ENCODE measurements around the gene ATP6AP1.
A peak's percentile ranks its signal among the peaks of the same experiment; 100 is the strongest.

ATP6AP1 gene

DNA sequence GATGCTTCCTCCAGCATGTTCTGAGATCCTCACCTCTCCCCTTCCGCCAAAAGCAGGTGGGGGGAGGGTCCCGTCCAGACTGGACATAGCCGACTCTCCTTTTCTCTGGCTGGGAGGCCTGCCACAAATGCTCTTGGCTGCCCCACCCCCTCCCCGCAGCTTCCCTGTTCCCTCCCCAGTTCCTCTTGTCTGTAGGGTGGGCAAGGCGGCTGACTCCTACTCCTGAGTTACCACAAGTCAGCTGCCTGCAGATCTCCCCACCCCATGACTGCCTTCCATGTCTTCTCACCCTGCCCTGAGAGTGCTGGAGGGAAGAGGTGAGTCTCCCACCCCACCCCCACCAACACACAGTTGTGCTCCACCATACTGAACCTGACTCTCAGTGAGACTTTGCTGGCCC lies 2.9 kb downstream of the ATP6AP1 start:
- DNase-seq, result no peak

DNA sequence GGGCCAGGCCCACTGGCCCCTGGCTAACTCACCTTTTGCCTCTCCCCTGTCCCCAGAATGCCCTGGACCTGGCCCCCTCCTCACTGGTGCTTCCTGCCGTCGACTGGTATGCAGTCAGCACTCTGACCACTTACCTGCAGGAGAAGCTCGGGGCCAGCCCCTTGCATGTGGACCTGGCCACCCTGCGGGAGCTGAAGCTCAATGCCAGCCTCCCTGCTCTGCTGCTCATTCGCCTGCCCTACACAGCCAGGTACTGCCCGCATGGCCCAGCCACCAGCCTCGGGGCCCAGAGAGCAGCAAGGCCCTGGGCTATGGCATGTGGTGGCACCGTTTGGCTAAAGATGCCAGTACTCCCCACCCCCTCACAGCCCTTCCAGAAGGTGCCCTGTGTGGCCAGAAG lies 3.7 kb downstream of the ATP6AP1 start:
- DNase-seq, result no peak

DNA sequence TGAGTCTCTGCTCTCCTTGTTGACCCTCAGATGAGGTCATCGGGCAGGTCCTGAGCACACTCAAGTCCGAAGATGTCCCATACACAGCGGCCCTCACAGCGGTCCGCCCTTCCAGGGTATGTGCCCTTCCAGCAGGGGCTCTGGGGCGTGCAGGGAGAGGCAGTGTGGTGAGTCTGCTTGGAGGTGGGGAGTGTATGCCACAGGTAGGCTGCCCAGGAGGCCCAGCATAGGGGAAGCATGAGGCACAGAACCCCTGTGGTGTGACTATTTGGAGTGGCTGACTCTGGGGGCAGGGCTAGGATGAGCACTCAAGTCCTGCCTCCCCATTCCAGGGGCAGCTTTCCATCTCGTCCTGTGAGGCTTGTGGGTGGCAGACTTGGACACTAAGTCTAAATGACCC lies 5.1 kb downstream of the ATP6AP1 start:
- DNase-seq, result no peak

DNA sequence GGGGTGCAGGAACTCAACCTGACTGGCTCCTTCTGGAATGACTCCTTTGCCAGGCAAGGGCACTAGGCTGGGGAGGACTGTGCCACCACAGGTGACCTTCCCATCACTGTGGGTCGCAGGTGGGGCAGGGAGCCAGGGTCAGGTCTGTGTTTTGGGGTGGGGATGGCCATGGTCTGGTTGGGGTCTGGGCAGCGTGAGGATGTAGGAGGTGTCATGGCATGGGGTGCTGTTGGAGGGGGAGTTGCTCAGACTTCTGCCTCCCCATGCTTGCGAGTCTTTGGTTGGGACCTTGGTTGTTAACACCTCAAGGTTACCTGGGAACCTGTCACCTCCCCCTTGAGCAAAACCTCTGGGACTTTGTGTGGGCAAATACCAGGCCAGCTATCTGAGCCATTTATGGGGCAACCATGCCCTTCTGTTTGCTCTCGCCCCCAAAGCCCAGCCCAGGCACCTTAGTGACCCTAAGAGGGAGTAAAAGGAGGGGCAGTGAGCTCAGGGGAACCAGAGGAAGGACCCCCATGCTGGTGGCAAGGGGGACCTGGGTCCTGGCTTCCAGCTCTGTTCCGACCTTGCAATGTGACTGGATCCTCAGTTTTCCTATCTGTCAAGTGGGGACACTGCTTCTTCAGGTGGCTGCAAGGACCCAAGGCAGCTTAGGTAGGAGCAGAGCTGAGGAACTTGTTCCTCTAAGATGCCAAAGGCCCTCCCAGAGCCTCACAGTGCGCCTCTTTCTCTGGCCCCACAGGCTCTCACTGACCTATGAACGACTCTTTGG lies 6.1 kb downstream of the ATP6AP1 start:
- DNase-seq, result no peak

GRCh38 chrX:154435171-154435733 lies 6.8 kb downstream of the ATP6AP1 start:
- no peak for DNase-seq

- DNase-seq, result no peak
Measured at GRCh38 chrX:154436374-154436982, 8.0 kb downstream of the ATP6AP1 start.

GRCh38 chrX:154436983-154437752 lies 8.7 kb downstream of the ATP6AP1 start, which contains the start of gene GDI1:
Gene GDI1 (plus strand): TSS chrX:154437154. CDS start chrX:154437255, 101 bp downstream.
- DNase-seq, result no peak

DNA sequence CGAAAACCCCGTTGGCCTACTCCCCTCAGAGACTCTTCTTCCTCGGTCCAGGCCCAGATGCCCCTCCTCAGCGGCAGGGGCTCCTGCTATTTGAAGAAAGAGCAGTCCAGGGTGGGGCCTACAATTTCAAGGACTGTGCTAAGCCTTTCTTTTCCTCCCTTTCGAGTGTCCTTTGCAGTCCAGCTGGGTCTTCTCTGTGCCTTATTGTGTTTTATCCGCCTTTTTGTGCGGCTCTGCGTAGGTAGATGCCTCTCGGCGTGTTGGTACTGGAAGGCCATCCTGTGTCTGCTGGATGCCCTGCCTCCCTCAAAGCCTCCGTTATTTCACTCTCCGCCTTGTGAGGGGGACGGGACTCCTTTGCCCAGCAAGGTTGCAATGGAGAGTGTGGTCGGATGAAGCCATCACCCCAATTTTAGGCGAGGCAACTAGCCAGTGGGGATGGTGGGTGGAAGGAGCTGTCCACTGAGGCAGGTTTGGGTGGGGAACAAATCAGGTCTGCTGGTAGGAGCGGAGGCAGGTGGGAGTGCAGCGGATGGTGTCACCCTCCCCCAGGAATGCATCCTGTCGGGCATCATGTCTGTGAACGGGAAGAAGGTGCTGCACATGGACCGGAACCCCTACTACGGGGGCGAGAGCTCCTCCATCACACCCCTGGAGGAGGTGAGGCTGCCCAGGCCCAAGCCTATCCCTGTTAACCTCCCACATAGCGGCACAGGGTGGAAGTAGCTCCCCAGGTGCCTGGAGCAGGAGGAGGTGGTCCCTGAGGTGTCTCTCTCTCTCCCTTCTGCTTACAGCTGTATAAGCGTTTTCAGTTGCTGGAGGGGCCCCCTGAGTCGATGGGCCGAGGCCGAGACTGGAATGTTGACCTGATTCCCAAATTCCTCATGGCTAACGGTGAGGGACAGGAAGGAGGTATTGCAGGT lies 9.8 kb downstream of the ATP6AP1 start:
- no peak for DNase-seq

- no peak for DNase-seq
Measured at GRCh38 chrX:154439841-154440240, 11.4 kb downstream of the ATP6AP1 start.

GRCh38 chrX:154440623-154441357 lies 12.3 kb downstream of the ATP6AP1 start:
- DNase-seq, result no peak

DNA sequence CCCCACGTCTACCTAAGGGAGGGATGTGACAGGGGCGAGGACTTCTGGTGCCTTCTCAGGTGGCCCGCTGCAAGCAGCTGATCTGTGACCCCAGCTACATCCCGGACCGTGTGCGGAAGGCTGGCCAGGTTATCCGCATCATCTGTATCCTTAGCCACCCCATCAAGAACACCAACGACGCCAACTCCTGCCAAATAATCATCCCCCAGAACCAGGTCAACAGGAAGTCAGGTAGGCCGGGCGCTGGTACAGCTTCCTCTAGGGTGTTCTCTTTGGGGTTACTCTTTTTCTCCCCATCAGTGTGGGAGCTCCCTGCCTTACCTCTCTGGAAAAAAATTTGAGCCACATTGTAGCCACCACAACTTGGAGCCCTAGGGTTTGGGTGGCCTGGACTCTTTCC lies 13.1 kb downstream of the ATP6AP1 start:
- no peak for DNase-seq

GRCh38 chrX:154441984-154442707 lies 13.7 kb downstream of the ATP6AP1 start:
- no peak for DNase-seq

DNA sequence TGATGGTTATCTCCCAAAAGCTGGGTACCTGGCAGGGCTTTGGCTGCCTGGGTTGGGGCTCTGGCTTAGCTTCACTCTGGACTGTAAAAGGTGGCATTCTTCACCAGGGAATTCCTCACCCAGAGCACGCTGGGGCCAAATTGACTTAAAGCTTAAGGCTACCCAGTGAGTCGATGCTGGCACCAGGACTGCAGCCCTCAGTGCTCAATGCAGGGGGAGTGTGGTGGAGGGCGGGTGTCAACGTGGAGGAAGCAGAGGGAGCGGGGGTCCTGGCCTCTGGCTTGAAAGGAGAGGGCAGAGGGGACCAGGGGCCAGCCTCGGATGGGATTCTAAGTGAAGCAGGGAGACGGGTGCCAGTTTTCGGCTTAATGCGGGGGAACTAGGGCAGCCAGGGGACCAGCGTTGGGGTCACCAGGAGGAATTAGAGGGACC lies 15.0 kb downstream of the ATP6AP1 start:
- DNase-seq, result no peak

GRCh38 chrX:154443992-154444754 lies 15.7 kb downstream of the ATP6AP1 start, which contains the start of gene FAM50A:
Gene FAM50A (plus strand): TSS chrX:154444141. CDS start chrX:154444236, 95 bp downstream.
- DNase-seq, result peak; percentile 22

DNA sequence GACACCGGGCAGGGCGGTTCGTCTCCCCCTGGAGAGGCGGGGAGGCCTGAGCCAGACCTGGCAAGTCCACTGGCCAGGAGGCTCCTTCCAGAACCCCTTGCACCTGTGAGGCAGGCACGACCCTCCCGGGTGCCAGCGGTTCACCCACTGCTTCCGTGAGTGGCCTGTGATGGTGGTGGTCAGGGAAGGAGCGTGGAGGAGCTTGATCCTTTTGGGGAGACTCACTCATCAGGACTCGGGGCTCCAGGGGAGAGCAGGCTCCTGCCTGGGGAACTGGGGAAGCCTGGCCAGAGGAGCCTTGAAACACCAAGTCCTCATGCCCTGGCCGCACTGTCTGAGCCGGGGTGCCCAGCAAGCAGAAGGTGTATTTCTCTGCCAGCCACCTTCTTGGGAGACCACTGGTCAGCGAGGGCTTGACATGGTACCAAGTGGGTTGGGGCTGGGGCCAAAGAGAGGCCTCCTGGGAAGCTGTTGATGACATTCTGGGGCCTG lies 16.3 kb downstream of the ATP6AP1 start:
- no peak for DNase-seq

DNA sequence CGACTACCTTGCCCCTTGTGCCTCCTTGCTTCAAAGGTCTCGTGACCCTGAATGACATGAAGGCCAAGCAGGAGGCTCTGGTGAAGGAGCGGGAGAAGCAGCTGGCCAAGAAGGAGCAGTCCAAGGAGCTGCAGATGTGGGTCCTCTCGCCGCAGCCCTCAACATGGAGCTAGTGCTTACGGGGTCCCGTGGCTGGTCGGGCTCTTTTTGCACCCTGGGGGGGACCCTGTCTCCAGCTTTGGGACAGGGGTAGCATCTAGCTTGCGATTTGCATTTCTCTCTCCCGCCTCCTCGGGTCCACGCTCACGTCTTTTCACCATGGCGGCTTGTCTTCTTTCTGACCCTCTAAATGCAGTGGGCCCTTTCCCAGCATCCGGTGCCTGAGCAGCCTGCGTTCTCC lies 17.3 kb downstream of the ATP6AP1 start:
- no peak for DNase-seq

DNA sequence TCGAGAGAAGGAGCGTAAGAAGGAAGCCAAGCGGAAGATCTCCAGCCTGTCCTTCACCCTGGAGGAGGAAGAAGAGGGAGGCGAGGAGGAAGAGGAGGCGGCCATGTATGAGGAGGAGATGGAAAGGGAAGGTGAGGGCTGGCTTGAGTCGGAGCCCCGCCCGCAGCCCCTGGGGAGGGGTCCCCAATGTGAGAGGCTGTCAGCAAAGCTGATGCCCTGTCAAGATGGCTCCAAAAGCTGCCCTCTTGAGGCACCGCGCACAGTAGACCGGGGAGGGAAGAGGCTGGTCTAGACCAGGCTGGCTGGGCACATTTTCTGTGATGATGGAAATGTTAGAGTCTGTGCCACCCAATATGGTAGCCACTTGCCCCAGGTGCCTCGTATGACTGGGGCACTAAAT lies 18.0 kb downstream of the ATP6AP1 start:
- DNase-seq, result no peak

GRCh38 chrX:154448484-154448883 lies 20.0 kb downstream of the ATP6AP1 start:
- DNase-seq, result no peak

DNA sequence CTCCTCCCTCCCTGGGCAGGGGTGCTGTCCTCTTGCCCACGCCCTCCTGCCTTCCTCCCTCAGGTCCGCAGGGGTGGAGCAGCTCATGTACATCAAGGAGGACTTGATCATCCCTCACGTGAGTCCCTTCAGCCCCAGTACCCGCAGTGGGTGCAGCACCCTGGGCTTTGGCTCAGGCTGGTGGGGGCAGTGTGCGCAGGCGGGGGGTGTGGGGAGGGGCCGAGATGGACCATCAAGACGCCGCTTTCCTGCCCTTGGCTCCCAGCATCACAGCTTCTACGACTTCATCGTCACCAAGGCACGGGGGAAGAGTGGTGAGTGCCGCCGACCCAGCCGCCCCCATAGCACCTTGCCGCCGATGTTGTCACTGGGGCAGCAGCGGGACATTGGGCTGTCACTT lies 21.1 kb downstream of the ATP6AP1 start:
- no peak for DNase-seq

DNA sequence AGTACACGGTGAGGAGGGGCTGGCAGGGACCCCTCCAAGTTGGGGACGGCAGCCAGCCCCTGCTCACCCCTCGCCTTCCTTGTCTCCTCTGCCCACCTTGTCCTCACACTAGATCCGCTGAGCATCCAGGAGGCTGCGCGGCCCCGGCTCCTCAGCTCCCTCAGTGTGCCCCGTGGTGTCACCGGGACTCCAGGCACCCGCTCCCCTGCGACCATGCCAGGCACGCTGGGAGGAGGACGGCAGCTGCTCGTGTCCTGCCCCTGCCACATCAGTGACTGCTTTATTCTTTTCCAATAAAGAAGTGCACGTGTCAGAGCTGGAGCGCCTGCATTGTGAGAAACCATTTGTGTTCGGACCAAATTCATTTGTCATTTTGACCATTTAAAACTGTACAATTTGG lies 21.8 kb downstream of the ATP6AP1 start:
- DNase-seq, result no peak
